Omental fat pad (tissue), 4 donors: ENCODE measurements around the gene PDE10A. TPM values are rescaled to one million over a fixed set of nuclear protein-coding genes. Genes with fewer than 3 reads are reported as not detected.
A peak's percentile ranks its signal among the peaks of the same experiment; 100 is the strongest.

ENCODE experiments used
- ATAC-seq: fragments of 150-250 bp; one replicate; pipeline ENCODE4 v1.9.1; 2016; ENCODE audit warnings: mild to moderate bottlenecking, moderate library complexity; ENCODE audit not compliant: low FRiP score
- DNase-seq: peaks from one replicate; pipeline ENCODE4 v3.0.0-alpha.2; 2019; ENCODE audit warnings: low spot score
- CTCF ChIP-seq, 3 donors: fragments of 450-650 bp; IDR thresholded peaks; one replicate each; pipeline ENCODE4 v1.5.1; 2016 to 2017; ENCODE audit warnings: antibody characterized with exemption in 3 of 3, mild to moderate bottlenecking in 3 of 3, moderate library complexity in 2 of 3
- total RNA-seq, 4 donors: library from RNA; depleted of rRNA; stranded (reverse); fragments of >200 nt; gene quantifications; one replicate each; pipeline ENCODE4 v1.1.0, GENCODE V29; 2016

Gene PDE10A
- total RNA-seq, 4 donors from 2014 or later = 9.1 to 75.3 (median 15.6) TPM

GRCh38 chr6:165584541-165584940, 78.5 kb downstream of the PDE10A start:
- no peak for TF ChIP-seq CTCF (IDR thresholded peaks at IDR 0.05)
- no peak for DNase-seq
- ATAC-seq = no peak

- no peak for ATAC-seq
- TF ChIP-seq CTCF (IDR thresholded peaks at IDR 0.05) = no peak
- no peak for DNase-seq
Measured at GRCh38 chr6:165581678-165582077, 81.4 kb downstream of the PDE10A start.

GRCh38 chr6:165580136-165580535, 82.9 kb downstream of the PDE10A start:
- ATAC-seq (no peak), DNase-seq (no peak)
- no peak for TF ChIP-seq CTCF (IDR thresholded peaks at IDR 0.05)

GRCh38 chr6:165579151-165579550, 83.9 kb downstream of the PDE10A start:
- no peak for ATAC-seq
- no peak for DNase-seq

GRCh38 chr6:165577556-165577955, 85.5 kb downstream of the PDE10A start:
- no peak for TF ChIP-seq CTCF (IDR thresholded peaks at IDR 0.05)
- DNase-seq = no peak
- ATAC-seq = no peak

More at GRCh38 chr6:165579151-165579550, 83.9 kb downstream of the PDE10A start:
- TF ChIP-seq CTCF (IDR thresholded peaks at IDR 0.05) = no peak

- no peak for ATAC-seq
- no peak for DNase-seq
- TF ChIP-seq CTCF (IDR thresholded peaks at IDR 0.05) = no peak
Measured at GRCh38 chr6:165575158-165575549, 87.9 kb downstream of the PDE10A start.

GRCh38 chr6:165574220-165575157, 88.6 kb downstream of the PDE10A start:
- DNase-seq (no peak), ATAC-seq (peak; percentile 65)
- no peak for TF ChIP-seq CTCF (IDR thresholded peaks at IDR 0.05)
